ENCODE measurements around the gene DGAT2L6. TPM values are rescaled to one million over a fixed set of nuclear protein-coding genes. Genes with fewer than 3 reads are reported as not detected.
A peak's percentile ranks its signal among the peaks of the same experiment; 100 is the strongest.
"Not testable (repeated sequence)": the region's sequence is repeated elsewhere in the genome, so short reads cannot be mapped to it uniquely, and the experiment has no call there.

The DGAT2L6 gene
- total RNA-seq, 1 experiment from 2014 or later, result not detected

DNA sequence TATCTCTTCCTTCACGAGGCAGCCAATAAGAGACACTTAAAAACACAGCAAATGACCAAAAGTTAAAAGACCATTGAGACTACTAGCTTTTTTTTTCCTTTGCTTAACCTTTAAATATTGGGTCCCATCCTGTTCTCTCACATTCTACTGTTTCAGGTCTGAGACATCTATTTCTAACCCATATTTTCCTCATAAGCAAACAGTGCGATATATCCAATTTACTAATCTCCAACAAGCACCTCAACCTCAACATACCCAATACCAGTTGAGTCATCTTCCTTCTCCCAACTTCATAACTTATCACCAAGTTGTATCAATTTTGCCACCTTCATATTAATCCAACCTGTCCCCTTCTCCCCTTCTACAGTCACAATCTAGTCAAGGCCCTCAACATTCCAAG lies 64.2 kb downstream of the DGAT2L6 start:
- DNase-seq, result no peak
- H3F3A ChIP-seq (ENCODE audit: low read length, unreplicated experiment), result no peaks in the 10 kb centered on the region
- H4K20me1 ChIP-seq (ENCODE audit: low read length), result no peaks in the 10 kb centered on the region
- H3K9ac ChIP-seq (ENCODE audit: low read length), result no peak overlapping the region
- no peaks in the 10 kb centered on the region for H3K27me3 ChIP-seq (ENCODE audit: low read length)
- H3K9me3 ChIP-seq (ENCODE audit: low read length), result no peaks in the 10 kb centered on the region
- H3K4me2 ChIP-seq (ENCODE audit: low read length), result no peak overlapping the region
- ChIA-PET CTCF (no interaction called here), POLR2A (ENCODE audit: unreplicated experiment) (no interaction called here)
- H2AFZ ChIP-seq (ENCODE audit: low read length), result no peak overlapping the region
- peaks cover 6% of the 10 kb centered on the region for H3K4me1 ChIP-seq (ENCODE audit: insufficient read depth, low read length)
- no peak overlapping the region for H3K27ac ChIP-seq (ENCODE audit: low read length)
- BruUV-seq (replicated peaks), result no TSS peak
- H3K9me2 ChIP-seq (replicated peaks; ENCODE audit: low read length), result no peaks in the 10 kb centered on the region
- no peak overlapping the region for H3K4me3 ChIP-seq (ENCODE audit: low read length)
- H3K36me3 ChIP-seq (ENCODE audit: low read depth, low read length), result no peaks in the 10 kb centered on the region
- TF ChIP-seq CTCF (conservative IDR thresholded peaks at IDR 0.05; ENCODE audit: low read depth, low read length) (no peak), EZH2phosphoT487 (IDR thresholded peaks at IDR 0.05; ENCODE audit: borderline replicate concordance, low read length) (no peak), EZH2 (IDR thresholded peaks at IDR 0.05; ENCODE audit: low read length, unreplicated experiment) (no peak)
- H3K79me2 ChIP-seq (ENCODE audit: low read length), result no peaks in the 10 kb centered on the region
- intact Hi-C loops (cut with micrococcal nuclease), result no loop called here
- ATAC-seq, result no peak

DNA sequence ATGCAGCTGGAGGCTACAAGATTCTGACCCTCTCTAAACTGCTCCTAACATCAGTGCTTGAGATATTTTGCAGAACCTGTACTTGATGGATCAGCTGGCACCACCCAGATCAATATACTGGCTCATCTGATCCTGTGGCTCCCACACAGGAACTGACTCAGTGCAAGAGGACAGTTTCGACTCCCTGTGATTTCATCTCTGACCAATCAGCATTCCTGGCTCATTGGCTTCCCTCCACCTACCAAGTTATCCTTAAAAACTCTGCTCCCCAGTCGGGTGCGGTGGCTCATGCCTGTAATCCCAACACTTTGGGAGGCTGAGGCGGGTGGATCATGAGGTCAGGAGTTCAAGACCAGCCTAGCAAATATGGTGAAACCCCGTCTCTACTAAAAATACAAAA lies 66.3 kb downstream of the DGAT2L6 start:
- H3K4me2 ChIP-seq (ENCODE audit: low read length); H3K9me2 ChIP-seq (replicated peaks; ENCODE audit: low read length); H3F3A ChIP-seq (ENCODE audit: low read length, unreplicated experiment); H3K27me3 ChIP-seq (ENCODE audit: low read length); CTCF ChIA-PET; BruUV-seq (replicated peaks); H3K36me3 ChIP-seq (ENCODE audit: low read depth, low read length); POLR2A ChIA-PET (ENCODE audit: unreplicated experiment); intact Hi-C loops (cut with micrococcal nuclease); H3K79me2 ChIP-seq (ENCODE audit: low read length); H3K4me3 ChIP-seq (ENCODE audit: low read length); H3K9ac ChIP-seq (ENCODE audit: low read length); H3K9me3 ChIP-seq (ENCODE audit: low read length); H4K20me1 ChIP-seq (ENCODE audit: low read length); H2AFZ ChIP-seq (ENCODE audit: low read length): not testable (repeated sequence)
- ATAC-seq (peak; percentile 47), DNase-seq (peak; percentile 74)
- Histone ChIP-seq H3K4me1 (ENCODE audit: insufficient read depth, low read length) (peaks cover 16% of the 10 kb centered on the region), H3K27ac (ENCODE audit: low read length) (peak overlapping the region; percentile 59; the same call in 1 of the 2 replicates)

DNA sequence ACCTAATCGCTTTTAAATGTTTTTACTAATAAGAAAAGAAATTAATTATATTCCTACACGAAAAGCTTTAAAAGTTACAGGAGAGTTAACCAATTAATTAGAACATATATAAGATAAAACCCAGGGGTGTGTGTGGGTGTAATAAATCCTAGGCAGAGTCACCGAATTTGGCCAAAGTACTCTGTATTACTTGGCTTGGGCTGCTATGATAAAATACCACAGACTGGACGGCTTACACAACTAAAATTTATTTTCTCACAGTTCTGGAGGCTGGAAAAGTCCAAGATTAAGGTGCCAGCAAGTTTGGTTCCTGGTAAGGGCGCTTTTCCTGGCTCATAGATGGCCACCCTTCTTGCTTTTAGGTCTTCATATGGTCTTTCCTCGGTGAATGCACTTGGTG lies 67.6 kb downstream of the DGAT2L6 start:
- no peaks in the 10 kb centered on the region for H3K9me2 ChIP-seq (replicated peaks; ENCODE audit: low read length)
- CTCF ChIA-PET, result no interaction called here
- H2AFZ ChIP-seq (ENCODE audit: low read length), result no peak overlapping the region
- H3K27me3 ChIP-seq (ENCODE audit: low read length), result no peaks in the 10 kb centered on the region
- no peak for ATAC-seq
- no peak overlapping the region for H3K4me3 ChIP-seq (ENCODE audit: low read length)
- DNase-seq, result no peak
- H3K9me3 ChIP-seq (ENCODE audit: low read length), result no peaks in the 10 kb centered on the region
- H3K27ac ChIP-seq (ENCODE audit: low read length), result no peak overlapping the region
- TF ChIP-seq EZH2 (IDR thresholded peaks at IDR 0.05; ENCODE audit: low read length, unreplicated experiment) (no peak), EZH2phosphoT487 (IDR thresholded peaks at IDR 0.05; ENCODE audit: borderline replicate concordance, low read length) (no peak), CTCF (conservative IDR thresholded peaks at IDR 0.05; ENCODE audit: low read depth, low read length) (no peak)
- no peaks in the 10 kb centered on the region for H4K20me1 ChIP-seq (ENCODE audit: low read length)
- no peak overlapping the region for H3K9ac ChIP-seq (ENCODE audit: low read length)
- intact Hi-C loops (cut with micrococcal nuclease), result no loop called here
- no peaks in the 10 kb centered on the region for H3F3A ChIP-seq (ENCODE audit: low read length, unreplicated experiment)
- no peak overlapping the region for H3K4me2 ChIP-seq (ENCODE audit: low read length)
- peaks cover 16% of the 10 kb centered on the region for H3K4me1 ChIP-seq (ENCODE audit: insufficient read depth, low read length)
- H3K79me2 ChIP-seq (ENCODE audit: low read length), result no peaks in the 10 kb centered on the region
- POLR2A ChIA-PET (ENCODE audit: unreplicated experiment), result no interaction called here
- H3K36me3 ChIP-seq (ENCODE audit: low read depth, low read length), result no peaks in the 10 kb centered on the region
- BruUV-seq (replicated peaks), result no TSS peak

Measured in PC-3 (cell line).